Nephron progenitor cell (in vitro differentiated cells): Measurements from ENCODE around the gene EHHADH.
"Not testable (repeated sequence)": the region's sequence is repeated elsewhere in the genome, so short reads cannot be mapped to it uniquely, and the experiment has no call there.

ENCODE experiments used
- DNase-seq: peaks from one replicate; pipeline ENCODE4 v3.0.0; 2021
- H3K27ac Mint-ChIP-seq: 2 replicates; pipeline ENCODE4 v1.8.0; 2021; ENCODE audit warnings: mild to moderate bottlenecking, moderate library complexity, mixed read lengths
- H3K27me3 Mint-ChIP-seq: 2 replicates; pipeline ENCODE4 v1.8.0; 2021; ENCODE audit warnings: mild to moderate bottlenecking, low read depth, mixed read lengths; ENCODE audit not compliant: poor library complexity
- H3K36me3 Mint-ChIP-seq: 2 replicates; pipeline ENCODE4 v1.8.0; 2021; ENCODE audit warnings: low read depth, mixed read lengths
- H3K4me1 Mint-ChIP-seq: 2 replicates; pipeline ENCODE4 v1.8.0; 2021; ENCODE audit warnings: mixed read lengths
- H3K4me3 Mint-ChIP-seq: 2 replicates; pipeline ENCODE4 v1.8.0; 2021; ENCODE audit warnings: mild to moderate bottlenecking, moderate library complexity, mixed read lengths
- H3K9me3 Mint-ChIP-seq: 2 replicates; pipeline ENCODE4 v1.8.0; 2021; ENCODE audit warnings: mild to moderate bottlenecking, moderate library complexity, mixed read lengths
- TF ChIP-seq, protein P1 (sequence below): fragments of 200-600 bp; sonication (generic); IDR thresholded peaks from 2 replicates; pipeline ENCODE4 v1.5.0; 2021; ENCODE audit warnings: antibody characterized with exemption

The EHHADH gene

DNA sequence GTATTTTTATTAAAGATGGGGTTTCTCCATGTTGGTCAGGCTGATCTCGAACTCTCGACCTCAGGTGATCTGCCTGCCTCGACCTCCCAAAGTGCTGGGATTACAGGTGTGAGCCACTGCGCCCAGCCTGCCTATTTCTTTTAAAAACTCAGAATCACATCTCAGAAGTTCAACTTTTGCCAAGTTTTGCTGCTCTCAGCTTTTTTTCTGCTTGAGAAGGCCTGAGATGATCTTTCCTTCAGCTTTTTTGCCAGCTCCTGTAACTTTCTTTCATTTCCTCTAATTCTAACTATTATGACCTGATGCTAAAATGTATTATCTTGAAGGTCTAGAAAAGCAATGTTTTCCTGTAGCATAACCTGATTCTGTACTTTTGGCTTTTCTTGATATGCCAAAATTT lies 9.6 kb upstream of the EHHADH start:
- peaks cover 7% of the 10 kb centered on the region for H3K27me3 Mint-ChIP-seq
- no peak for DNase-seq
- H3K27ac Mint-ChIP-seq = no peak overlapping the region
- H3K4me3 Mint-ChIP-seq = no peak overlapping the region
- H3K36me3 Mint-ChIP-seq = peaks cover 5% of the 10 kb centered on the region
- H3K9me3 Mint-ChIP-seq = peaks cover 17% of the 10 kb centered on the region
- H3K4me1 Mint-ChIP-seq = no peaks in the 10 kb centered on the region
- TF ChIP-seq, protein P1, sequence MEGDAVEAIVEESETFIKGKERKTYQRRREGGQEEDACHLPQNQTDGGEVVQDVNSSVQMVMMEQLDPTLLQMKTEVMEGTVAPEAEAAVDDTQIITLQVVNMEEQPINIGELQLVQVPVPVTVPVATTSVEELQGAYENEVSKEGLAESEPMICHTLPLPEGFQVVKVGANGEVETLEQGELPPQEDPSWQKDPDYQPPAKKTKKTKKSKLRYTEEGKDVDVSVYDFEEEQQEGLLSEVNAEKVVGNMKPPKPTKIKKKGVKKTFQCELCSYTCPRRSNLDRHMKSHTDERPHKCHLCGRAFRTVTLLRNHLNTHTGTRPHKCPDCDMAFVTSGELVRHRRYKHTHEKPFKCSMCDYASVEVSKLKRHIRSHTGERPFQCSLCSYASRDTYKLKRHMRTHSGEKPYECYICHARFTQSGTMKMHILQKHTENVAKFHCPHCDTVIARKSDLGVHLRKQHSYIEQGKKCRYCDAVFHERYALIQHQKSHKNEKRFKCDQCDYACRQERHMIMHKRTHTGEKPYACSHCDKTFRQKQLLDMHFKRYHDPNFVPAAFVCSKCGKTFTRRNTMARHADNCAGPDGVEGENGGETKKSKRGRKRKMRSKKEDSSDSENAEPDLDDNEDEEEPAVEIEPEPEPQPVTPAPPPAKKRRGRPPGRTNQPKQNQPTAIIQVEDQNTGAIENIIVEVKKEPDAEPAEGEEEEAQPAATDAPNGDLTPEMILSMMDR = no peak

DNA sequence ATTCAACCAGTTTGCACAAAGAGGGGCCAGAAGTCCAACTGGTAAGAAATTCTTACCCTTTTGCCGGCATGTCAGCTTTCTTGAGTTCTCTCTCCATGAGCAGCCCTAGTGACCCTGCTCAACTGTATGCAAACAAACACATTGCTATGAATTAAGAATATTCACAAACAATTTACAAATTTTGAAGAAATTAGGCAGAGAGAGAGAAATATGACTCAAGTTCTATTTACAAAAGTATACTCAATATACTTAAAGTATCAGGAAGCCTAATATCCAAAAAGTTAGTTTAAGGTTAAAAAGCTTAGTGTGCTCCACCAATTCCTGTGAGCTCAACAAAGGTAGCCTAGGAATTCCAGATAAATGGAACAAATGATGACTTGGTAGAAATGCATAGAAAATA lies 3.5 kb upstream of the EHHADH start:
- Mint-ChIP-seq H3K9me3 (peaks cover 43% of the 10 kb centered on the region), H3K4me3 (no peak overlapping the region), H3K27me3 (peaks cover 3% of the 10 kb centered on the region), H3K27ac (no peak overlapping the region), H3K4me1 (no peaks in the 10 kb centered on the region), H3K36me3 (peaks cover 10% of the 10 kb centered on the region)
- TF ChIP-seq, protein P1 = no peak
- DNase-seq = no peak

DNA sequence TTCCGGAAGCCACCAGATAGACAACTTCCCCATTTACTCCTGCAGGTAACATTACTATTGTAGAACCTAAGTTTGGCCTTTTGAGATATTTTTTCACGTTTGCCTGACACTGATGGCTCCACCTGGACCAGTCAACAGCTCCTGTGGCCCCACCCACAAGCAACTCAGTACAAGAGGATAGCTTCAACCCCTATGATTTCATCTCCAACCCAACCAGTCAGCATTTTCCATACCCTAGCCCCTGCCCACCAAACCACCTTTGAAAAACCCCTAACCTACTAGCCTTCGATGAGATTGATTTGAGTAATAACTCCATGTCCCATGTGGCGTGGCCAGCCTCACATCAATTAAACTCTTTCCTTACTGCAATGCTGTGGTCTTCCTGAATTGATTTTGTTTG lies 950 bp upstream of the EHHADH start:
- no peak for DNase-seq
- Mint-ChIP-seq H3K27ac (no peak overlapping the region), H3K4me3 (no peak overlapping the region), H3K9me3 (peaks cover 38% of the 10 kb centered on the region), H3K4me1 (no peaks in the 10 kb centered on the region), H3K27me3 (peaks cover 2% of the 10 kb centered on the region), H3K36me3 (peaks cover 8% of the 10 kb centered on the region)
- TF ChIP-seq, protein P1 = no peak

DNA sequence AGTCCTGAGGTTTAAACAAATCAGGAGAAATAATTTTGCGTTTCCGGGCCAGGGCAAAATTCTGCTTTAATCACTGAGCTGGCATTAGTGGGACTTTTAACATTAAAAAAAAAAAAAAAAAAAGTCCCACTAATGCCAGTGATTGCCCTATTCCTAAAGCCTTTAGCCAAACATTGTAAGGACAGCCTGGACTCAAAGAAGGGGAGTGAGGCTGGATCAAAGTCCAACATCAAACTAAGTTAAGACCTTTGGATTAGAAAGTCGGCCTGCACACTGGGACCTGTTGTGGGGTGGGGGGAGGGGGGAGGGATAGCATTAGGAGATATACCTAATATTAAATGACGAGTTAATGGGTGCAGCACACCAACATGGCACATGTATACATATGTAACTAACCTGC lies 716 bp downstream of the EHHADH start:
- not testable (repeated sequence) for H3K27me3 Mint-ChIP-seq, H3K27ac Mint-ChIP-seq, H3K36me3 Mint-ChIP-seq, DNase-seq, H3K4me1 Mint-ChIP-seq, H3K4me3 Mint-ChIP-seq
- H3K9me3 Mint-ChIP-seq = peaks cover 22% of the 10 kb centered on the region

DNA sequence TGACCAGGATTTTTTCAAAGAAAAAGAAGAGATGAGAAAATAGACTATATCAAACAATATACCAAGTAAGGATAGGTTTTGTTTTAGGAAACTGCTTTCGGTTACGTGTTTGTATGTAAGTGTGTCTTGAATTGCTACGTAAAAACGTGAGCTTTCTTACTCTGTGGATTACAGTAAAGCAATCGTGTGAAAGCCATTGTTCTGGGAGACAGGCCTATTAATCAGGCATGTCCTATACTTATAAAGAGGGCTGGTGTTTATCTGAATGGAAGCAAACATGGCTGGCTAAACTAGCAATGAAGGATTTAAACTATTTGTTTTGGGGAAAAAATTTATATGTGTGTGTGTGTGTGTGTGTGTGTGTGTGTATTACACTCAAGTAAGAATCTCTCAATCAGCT lies 2.6 kb downstream of the EHHADH start:
- H3K4me1 Mint-ChIP-seq = no peaks in the 10 kb centered on the region
- H3K9me3 Mint-ChIP-seq = peaks cover 8% of the 10 kb centered on the region
- no peak overlapping the region for H3K27ac Mint-ChIP-seq
- H3K4me3 Mint-ChIP-seq = no peak overlapping the region
- H3K27me3 Mint-ChIP-seq = peaks cover 4% of the 10 kb centered on the region
- H3K36me3 Mint-ChIP-seq = peaks cover 3% of the 10 kb centered on the region
- TF ChIP-seq, protein P1 = no peak
- DNase-seq = no peak

DNA sequence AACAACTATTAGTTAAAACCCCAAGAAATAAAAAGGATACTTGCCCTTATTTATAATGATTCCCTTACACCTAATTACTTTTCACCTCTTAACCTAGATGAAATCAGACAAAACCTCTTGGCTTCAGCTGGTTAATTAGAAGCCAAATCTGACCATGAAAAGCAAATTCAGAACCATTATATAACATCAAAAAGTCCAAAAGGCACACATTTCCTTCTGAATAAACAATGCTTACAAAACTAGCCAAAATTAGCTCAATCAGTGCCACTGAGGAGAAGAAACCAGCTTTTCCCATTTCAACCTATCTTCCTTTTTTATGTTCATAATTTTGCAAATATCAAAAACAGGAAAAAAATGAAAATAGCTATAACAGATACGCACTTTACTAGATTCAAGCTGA lies 3.2 kb downstream of the EHHADH start:
- Mint-ChIP-seq H3K27ac (no peak overlapping the region), H3K36me3 (peaks cover 4% of the 10 kb centered on the region), H3K9me3 (peaks cover 8% of the 10 kb centered on the region), H3K4me3 (no peak overlapping the region), H3K4me1 (no peaks in the 10 kb centered on the region), H3K27me3 (peaks cover 4% of the 10 kb centered on the region)
- TF ChIP-seq, protein P1 = no peak
- DNase-seq = no peak
